Fibroblast of the aortic adventitia (primary cell): ENCODE results near the gene IFI6. TPM values are rescaled to one million over a fixed set of nuclear protein-coding genes. Genes with fewer than 3 reads are reported as not detected.

Experiments used
- DNase-seq: peaks from one replicate; pipeline ENCODE4 v3.0.0-alpha.2; 2010; ENCODE audit warnings: low read depth
- H3K4me3 ChIP-seq: 2 replicates; pipeline ENCODE4 v1.5.1; 2011; ENCODE audit warnings: low read depth, mild to moderate bottlenecking, control low read depth, low read length, moderate library complexity
- CTCF ChIP-seq: IDR thresholded peaks from 2 replicates; pipeline ENCODE4 v1.5.1; 2011; ENCODE audit warnings: mild to moderate bottlenecking, low read length, control low read depth, inconsistent platforms; ENCODE audit not compliant: insufficient read depth
- total RNA-seq: library from RNA; depleted of rRNA; stranded (reverse); fragments of >200 nt; gene quantifications from 2 replicates; pipeline ENCODE4 v1.2.3, GENCODE V29; 2012; ENCODE audit warnings: low replicate concordance

Gene IFI6
- total RNA-seq, 1 donor: 64.7 TPM

GRCh38 chr1:27659497-27660299 is 12.3 kb downstream of the IFI6 start:
- peak; percentile 80 for DNase-seq
- TF ChIP-seq CTCF: no peak
- H3K4me3 ChIP-seq: peak overlapping the region; percentile 56

GRCh38 chr1:27658951-27659496 is 13.0 kb downstream of the IFI6 start:
- no peak for TF ChIP-seq CTCF
- peak; percentile 74 for DNase-seq
- no peak overlapping the region for H3K4me3 ChIP-seq

GRCh38 chr1:27656157-27656893 is 15.7 kb downstream of the IFI6 start:
- no peak overlapping the region for H3K4me3 ChIP-seq
- DNase-seq: peak; percentile 74
- no peak for TF ChIP-seq CTCF

GRCh38 chr1:27655151-27655937 is 16.6 kb downstream of the IFI6 start:
- DNase-seq: no peak
- no peak for TF ChIP-seq CTCF
- H3K4me3 ChIP-seq: no peak overlapping the region

- peak; percentile 67 for DNase-seq
- no peak overlapping the region for H3K4me3 ChIP-seq
- TF ChIP-seq CTCF: no peak
Measured at GRCh38 chr1:27652111-27652864, 19.7 kb downstream of the IFI6 start.

GRCh38 chr1:27650539-27651175 is 21.3 kb downstream of the IFI6 start:
- no peak for TF ChIP-seq CTCF
- no peak overlapping the region for H3K4me3 ChIP-seq
- peak; percentile 87 for DNase-seq
